NCI-H460 (cell line): Measurements from ENCODE around the gene ANKRD11. TPM values are rescaled to one million over a fixed set of nuclear protein-coding genes. Genes with fewer than 3 reads are reported as not detected.
"Not testable (repeated sequence)": the region's sequence is repeated elsewhere in the genome, so short reads cannot be mapped to it uniquely, and the experiment has no call there.

Experiments
- DNase-seq: peaks from one replicate; pipeline ENCODE4 v3.0.0-alpha.2; 2016; ENCODE audit warnings: low read depth; ENCODE audit errors: extremely low read depth
- total RNA-seq: library from RNA; depleted of rRNA; stranded (reverse); fragments of >200 nt; shearing (Covaris generic); gene quantifications from 2 replicates; pipeline ENCODE4 v1.2.3, GENCODE V29; 2014

The ANKRD11 gene
- total RNA-seq, 1 experiment from 2014 or later = 56.1 TPM

GRCh38 chr16:89275837-89276720 is 214.3 kb downstream of the ANKRD11 start:
- DNase-seq = no peak

GRCh38 chr16:89275284-89275584 is 215.1 kb downstream of the ANKRD11 start:
- DNase-seq = no peak

- DNase-seq = no peak
Measured at GRCh38 chr16:89274561-89275283, 215.6 kb downstream of the ANKRD11 start.

- no peak for DNase-seq
Measured at GRCh38 chr16:89273741-89274472, 216.5 kb downstream of the ANKRD11 start.

DNA sequence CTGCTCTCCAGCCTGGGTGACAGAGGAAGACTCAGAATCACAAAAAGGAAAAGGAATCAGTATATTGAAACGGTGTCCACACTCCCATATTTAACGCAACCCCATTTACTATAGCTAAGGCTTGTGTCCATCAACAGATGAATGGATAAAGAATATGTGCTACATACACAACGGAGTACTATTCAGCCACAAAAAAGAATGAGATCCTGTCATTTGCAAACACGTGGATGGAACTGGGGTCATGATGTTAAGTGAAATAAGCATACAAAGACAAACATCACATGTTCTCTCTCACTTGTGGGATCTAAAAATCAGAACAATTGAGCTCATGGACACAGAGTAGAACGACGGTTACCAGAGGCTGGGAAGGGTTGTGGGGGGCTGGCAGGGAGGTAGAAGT is 217.7 kb downstream of the ANKRD11 start:
- no peak for DNase-seq

- DNase-seq = no peak
Measured at GRCh38 chr16:89270666-89271345, 219.6 kb downstream of the ANKRD11 start.

DNA sequence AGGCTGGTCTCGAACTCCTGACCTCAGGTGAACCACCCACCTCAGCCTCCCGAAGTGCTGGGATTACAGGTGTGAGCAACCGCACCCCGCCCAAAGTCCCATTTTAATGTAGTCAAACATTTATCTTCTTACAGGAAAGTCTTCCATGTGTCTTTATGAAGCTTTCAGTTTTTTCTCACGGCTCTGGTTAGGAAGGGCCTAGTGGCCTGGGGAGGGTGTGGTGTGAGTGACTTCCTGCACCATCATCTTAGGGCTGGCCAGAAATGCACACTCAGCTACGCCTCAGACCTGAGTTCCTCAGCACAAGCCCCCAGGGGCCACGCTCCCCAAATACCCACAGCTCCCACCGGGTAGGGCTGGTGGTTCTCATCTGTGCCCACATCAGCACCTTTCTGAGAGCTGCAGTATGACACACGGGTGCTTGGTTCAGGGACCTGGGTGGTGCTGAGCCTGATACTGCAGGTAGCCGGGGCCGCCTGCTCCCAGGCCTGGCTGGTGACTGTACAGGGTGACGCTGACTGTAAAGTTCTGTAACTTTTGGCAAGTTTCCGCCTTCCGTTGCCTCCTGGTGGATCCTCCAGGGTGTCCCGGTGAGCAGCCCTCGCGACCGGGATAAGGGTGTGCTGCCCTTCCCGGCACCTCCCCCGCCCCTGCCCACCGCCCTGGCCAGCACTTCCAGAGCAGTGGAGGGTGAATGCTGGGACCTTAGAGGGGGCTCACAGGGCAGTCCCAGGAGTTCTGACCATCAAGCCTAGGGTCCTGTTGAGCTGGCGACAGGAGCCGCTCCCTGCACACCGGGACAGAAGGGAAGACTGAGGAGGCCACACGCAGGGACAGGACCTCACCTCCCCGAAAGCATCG is 220.3 kb downstream of the ANKRD11 start:
- DNase-seq = no peak

- DNase-seq = no peak
Measured at GRCh38 chr16:89268987-89269735, 221.2 kb downstream of the ANKRD11 start.

DNA sequence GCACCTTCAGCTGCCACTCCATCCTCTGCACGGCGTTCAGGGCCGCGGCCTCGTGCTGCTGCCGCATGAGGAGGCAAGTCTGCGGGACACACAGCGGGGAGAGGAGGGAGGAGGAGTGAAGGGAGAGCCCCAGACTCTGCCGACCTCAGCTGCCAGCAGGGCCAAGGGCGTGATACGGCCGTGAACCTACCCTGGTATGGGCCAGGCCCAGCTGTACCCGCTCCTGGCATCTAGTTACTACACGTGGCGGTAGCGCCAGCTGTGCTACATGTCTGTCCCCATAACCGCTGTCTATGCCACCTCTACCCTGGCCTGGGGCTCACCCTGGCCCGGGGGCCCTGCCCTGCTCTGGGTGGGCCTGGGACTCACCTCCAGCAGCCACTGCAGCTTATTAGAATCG is 221.8 kb downstream of the ANKRD11 start:
- DNase-seq = no peak

DNA sequence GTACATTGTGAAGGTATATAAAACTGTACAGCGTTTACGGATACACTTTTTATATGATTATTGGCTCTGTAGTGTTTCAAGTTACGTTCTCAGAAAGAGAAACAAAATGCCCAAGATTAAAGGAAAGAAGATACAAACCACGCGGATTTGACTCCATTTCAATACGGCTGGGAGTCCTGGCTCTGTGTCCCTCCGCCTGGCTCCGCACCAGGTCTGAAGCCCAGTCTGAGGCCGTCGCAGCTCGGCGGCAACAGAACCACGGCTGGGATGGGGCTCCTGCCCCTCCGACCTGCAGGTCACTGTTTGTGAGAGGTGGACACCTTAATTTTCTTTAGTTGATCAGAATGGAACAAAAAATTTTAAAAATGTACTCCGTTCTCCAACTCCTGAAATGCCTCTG is 222.6 kb downstream of the ANKRD11 start:
- not testable (repeated sequence) for DNase-seq

DNA sequence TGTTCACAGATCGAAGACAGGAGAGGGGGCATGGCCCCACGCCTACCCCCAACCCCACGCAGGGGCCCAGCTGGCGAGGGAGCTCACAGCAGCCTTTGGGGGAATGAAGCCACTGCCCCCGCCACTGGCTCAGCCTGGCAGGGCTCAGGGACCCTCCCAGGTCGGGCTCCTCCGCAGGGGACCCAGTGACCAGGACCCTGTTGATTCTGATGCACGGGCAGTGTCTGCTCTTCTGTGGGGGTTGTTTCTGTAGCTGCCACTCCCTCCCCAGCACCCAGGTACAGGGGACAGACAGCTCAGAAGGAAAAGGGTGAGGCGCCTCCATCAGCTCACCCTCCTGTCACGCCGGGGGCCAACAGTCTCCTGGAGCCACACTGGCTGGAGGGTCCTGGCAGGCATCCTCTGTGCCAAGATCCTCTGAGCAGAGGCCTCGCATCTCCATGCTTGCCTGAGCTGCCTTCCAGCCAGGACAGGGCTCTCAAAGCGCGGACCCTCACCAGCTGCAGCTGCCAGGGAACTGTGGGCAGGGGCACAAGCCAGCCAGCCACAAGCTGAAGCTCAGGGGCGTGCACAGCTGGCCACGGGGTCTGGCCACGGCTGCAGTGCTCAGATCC is 223.7 kb downstream of the ANKRD11 start:
- no peak for DNase-seq

DNA sequence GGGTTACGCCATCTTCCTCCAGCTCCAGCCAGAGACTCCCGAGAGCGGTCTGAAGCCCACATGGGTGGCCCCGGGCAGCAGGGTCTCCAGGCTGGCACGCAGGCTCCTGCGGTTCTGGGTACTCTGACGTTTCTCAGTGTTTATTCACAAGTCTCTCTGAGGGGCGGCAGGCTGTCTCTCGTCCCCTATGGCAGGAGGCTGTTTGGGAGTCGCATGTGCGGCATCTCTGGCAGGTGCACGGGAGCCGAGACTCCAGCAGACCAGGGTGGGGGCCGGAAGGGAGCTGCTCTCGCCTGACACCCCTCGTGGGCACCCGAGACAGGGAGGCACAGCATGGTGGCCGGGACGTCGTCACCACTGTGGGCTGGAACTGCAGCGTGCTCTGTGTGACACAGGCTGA is 224.7 kb downstream of the ANKRD11 start:
- no peak for DNase-seq

GRCh38 chr16:89264800-89265550 is 225.4 kb downstream of the ANKRD11 start:
- no peak for DNase-seq

- DNase-seq = no peak
Measured at GRCh38 chr16:89261691-89262563, 228.4 kb downstream of the ANKRD11 start.

- DNase-seq = not testable (repeated sequence)
Measured at GRCh38 chr16:89259901-89260300, 230.5 kb downstream of the ANKRD11 start.

DNA sequence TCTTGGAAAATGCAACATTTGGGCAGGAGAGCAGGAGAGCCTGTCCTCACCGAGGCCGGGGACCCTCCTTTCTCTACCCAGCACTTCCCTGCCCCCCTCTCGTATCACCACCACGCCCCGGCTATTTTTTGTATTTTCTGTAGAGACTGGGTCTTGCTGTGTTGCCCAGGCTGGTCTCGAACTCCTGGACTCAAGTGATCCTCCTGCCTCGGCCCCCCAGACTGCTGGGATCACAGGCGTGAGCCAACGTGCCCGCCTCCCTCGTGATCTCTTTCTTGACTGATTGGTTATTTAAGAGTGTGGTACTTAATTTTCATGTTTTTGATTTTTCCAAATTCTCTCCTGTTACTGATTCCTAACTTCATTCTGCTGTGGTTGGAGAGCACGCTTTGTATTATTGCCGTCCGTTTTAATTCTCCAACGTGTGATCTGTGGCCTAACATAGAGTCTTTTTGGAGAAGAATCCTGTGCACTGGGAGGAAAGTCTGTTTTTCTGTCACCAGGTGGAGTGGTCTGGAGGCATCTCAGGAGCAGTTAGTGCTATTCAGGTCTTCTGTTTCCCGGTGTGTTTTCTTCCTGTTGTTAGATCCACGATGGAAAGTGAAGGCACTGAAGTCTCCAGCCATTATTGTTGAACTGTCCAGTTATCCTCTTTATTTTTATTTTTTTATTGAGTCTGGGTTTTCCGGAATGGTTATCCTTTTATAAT is 232.4 kb downstream of the ANKRD11 start:
- DNase-seq = no peak
